ENCODE results near the gene TMC8.
A peak's percentile ranks its signal among the peaks of the same experiment; 100 is the strongest.

Gene TMC8

DNA sequence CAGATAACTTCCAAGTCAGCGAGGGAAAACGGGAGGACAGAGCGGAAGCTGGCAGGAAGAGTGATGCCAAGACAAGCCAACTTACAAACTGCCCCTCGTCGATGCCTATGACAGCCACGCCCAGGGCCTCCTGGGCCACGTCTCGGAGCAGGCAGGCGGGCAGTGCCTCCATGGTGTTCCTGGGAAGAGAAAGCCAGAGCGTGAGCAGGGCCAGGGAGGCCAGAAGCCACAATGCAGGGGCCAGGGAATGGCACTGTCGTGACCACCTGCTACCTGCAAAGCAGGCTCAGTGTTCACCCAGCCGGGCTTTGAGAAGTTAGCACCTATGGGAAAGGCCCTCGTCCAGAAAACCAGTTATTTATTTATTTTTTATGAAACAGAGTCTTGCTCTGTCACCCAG lies 51.9 kb downstream of the TMC8 start:
- no peak for DNase-seq (ENCODE audit: low spot score)

GRCh38 chr17:78183916-78184315 lies 53.3 kb downstream of the TMC8 start:
- no peak for DNase-seq (ENCODE audit: low spot score)

DNA sequence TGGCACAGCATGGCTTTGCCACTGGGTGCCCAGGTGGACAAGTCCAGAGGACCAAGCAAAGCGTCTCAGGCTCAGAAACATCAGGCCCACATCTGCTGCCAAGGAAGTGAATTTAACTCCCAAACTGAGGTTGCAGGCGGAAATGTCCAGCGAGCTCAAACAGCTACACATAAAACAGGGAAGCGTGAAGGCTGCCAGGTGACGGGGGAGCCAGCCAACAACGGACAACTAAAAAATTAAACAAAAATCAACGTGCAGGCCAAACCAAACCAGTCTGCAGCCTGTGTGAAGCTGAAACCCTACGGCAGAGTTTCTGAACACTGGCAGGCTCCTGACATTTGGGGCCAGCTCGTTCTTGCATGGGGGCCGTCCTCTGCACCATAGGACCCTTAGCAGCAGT lies 53.8 kb downstream of the TMC8 start:
- DNase-seq (ENCODE audit: low spot score) = no peak

- no peak for DNase-seq (ENCODE audit: low spot score)
These were observed 54.3 kb downstream of the TMC8 start for GRCh38 chr17:78184868-78185267.

DNA sequence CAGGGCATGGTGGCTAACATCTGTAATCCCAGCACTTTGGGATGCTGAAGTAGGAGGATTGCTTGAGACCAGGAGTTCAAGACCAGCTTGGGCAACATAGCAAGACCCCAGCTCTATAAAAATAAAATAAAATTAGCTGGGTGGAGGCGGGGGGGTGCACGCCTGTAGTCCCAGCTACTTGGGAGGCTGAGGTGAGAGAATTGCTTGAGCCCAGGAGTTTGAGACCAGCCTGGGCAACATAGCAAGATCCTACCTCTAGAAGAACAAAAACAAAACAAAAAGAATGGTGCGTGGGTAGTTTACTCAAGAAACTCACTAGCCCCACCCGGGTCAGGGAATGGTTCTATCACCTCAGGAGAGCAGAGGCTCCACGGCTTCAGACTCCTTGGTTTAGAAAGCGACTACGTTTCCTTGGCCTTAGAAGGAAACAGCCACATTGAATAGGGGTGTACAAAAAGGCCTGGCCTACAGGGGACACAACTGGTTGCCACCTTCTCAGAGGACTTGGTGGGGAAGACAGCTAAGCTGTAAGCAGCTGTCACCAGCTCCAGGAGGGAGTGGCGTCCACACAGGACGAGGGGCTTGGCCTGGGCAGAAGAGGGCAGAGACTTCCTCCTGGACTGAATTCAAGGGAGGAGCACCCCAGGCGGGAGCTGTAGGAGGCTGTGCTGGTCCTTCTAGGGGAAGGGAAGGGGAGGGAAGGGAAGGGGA lies 55.6 kb downstream of the TMC8 start:
- peak; percentile 49 for DNase-seq (ENCODE audit: low spot score)

DNA sequence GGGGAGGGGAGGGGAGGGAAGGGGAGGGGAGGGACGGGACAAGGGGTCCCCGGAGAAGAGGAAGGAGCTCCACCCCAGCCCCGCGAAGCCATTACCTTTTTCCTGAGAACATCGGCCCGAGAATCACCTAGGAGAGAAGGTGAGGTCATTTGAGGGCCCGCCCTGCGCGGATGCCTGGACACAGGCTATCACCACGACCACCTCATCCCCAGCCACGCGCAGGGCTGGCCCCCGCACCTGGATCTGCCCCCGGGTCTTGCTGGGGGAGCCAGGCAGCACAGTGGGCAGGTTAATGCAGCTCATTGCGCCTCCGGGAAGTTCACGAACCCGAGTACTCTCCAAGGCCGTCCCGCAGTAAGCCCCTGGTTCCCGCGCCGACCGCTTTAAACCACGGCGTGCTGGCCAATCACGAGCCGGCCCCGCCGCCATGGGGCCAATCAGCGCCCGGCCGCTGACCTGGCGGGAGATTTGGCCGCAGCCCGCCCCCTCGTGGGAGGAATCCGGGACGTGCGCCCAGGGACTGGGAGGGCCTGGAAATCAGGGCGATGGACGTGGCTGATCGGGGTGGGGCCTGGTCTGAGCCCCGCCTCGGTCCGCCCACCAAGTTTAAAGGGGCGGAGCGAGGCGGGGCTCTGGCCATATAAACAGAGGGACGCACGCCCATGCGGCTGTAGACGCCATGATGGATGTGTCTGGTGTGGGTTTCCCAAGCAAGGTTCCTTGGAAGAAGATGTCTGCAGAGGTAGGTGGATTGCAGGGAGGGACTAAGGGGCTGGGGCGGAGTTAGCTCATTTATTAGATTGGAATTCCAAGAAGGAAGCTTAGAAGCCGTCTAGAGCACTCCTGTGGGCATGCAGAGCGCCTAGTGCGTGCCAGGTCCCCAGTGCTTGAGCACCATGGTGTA lies 56.4 kb downstream of the TMC8 start, which contains the start of the genes AFMID and TK1:
TSS of gene AFMID (plus strand) at position 671 of the 904 bp plus-strand sequence. CDS start at position 680, 9 bp downstream.
TSS of gene TK1 (minus strand) at position 361 of the 904 bp plus-strand sequence. CDS start at position 303, 58 bp downstream.
- peak; percentile 95 for DNase-seq (ENCODE audit: low spot score)

Measured in SW480 (cell line).